Endodermal cell (in vitro differentiated cells): Measurements from ENCODE around the gene PRTG. TPM values are rescaled to one million over a fixed set of nuclear protein-coding genes. Genes with fewer than 3 reads are reported as not detected.
"Not testable (repeated sequence)": the region's sequence is repeated elsewhere in the genome, so short reads cannot be mapped to it uniquely, and the experiment has no call there.

Experiments used
- DNase-seq: peaks from one replicate; pipeline ENCODE4 v3.0.0-alpha.2; 2017
- H3K27ac ChIP-seq: 2 replicates; pipeline ENCODE4 v1.5.1; 2013; ENCODE audit warnings: mild to moderate bottlenecking, low read depth, low read length, moderate library complexity
- H3K27me3 ChIP-seq: 2 replicates; pipeline ENCODE4 v1.6.1; 2013; ENCODE audit warnings: mild to moderate bottlenecking, low read length, moderate library complexity; ENCODE audit not compliant: insufficient read depth, control insufficient read depth, poor library complexity, severe bottlenecking
- H3K36me3 ChIP-seq: 2 replicates; pipeline ENCODE4 v1.7.0; 2013; ENCODE audit warnings: mild to moderate bottlenecking, low read length, moderate library complexity; ENCODE audit not compliant: control insufficient read depth, insufficient read depth
- H3K4me1 ChIP-seq: one replicate; pipeline ENCODE4 v1.7.0; 2013; ENCODE audit warnings: low read length; ENCODE audit not compliant: control insufficient read depth, insufficient read depth
- H3K4me3 ChIP-seq: 2 replicates; pipeline ENCODE4 v1.5.1; 2013; ENCODE audit warnings: mild to moderate bottlenecking, low read length, moderate library complexity
- H3K9ac ChIP-seq: 2 replicates; pipeline ENCODE4 v1.6.1; 2013; ENCODE audit warnings: mild to moderate bottlenecking, low read length, moderate library complexity; ENCODE audit not compliant: poor library complexity, severe bottlenecking; ENCODE audit errors: extremely low read depth
- H3K9me3 ChIP-seq: 2 replicates; pipeline ENCODE4 v1.6.1; 2013; ENCODE audit warnings: mild to moderate bottlenecking, low read length, moderate library complexity; ENCODE audit not compliant: control insufficient read depth
- H3K27ac Mint-ChIP-seq: 2 replicates; pipeline ENCODE4 v1.8.0; 2020; ENCODE audit warnings: mixed read lengths
- H3K27me3 Mint-ChIP-seq: 2 replicates; pipeline ENCODE4 v1.8.0; 2021; ENCODE audit warnings: mild to moderate bottlenecking, mixed read lengths; ENCODE audit not compliant: insufficient read depth
- H3K36me3 Mint-ChIP-seq: 2 replicates; pipeline ENCODE4 v1.8.0; 2020; ENCODE audit warnings: low read depth, mixed read lengths
- H3K4me1 Mint-ChIP-seq: 2 replicates; pipeline ENCODE4 v1.8.0; 2020; ENCODE audit warnings: mixed read lengths
- H3K4me3 Mint-ChIP-seq: 2 replicates; pipeline ENCODE4 v1.8.0; 2020; ENCODE audit warnings: mild to moderate bottlenecking, moderate library complexity, mixed read lengths
- H3K9me3 Mint-ChIP-seq: 2 replicates; pipeline ENCODE4 v1.8.0; 2020; ENCODE audit warnings: mild to moderate bottlenecking, mixed read lengths
- CTCF ChIP-seq: fragments of 200-600 bp; sonication (generic); conservative IDR thresholded peaks from 2 replicates; pipeline ENCODE4 v1.5.0; 2021; ENCODE audit warnings: antibody characterized with exemption, mild to moderate bottlenecking
- WGBS, 2 experiments: methylation state at CpG; one replicate each; pipeline versions ENCODE4 v1.1.5 to v1.1.7; 2013; ENCODE audit warnings: missing lambda C conversion rate in 2 of 2, mixed read lengths in 1 of 2; ENCODE audit not compliant: insufficient coverage in 1 of 2, insufficient read length in 1 of 2; 5-methylcytosine and 5-hydroxymethylcytosine counted together
- total RNA-seq, 2 donors: library from RNA; stranded (reverse); fragmentation: NEBNext Ultra II Directional in 1 of 2; extraction: Animal tissue kit (Norgen Biotek cat#: 25700) in 1 of 2; gene quantifications; 2 replicates in 1 of 2; 3 replicates in 1 of 2; pipeline ENCODE4 v1.2.1, GENCODE V29; 2021

Gene PRTG
- total RNA-seq, 2 donors from 2014 or later = 32.6 to 51.5 TPM

GRCh38 chr15:55695432-55695831, 47.5 kb downstream of the PRTG start:
- 49 to 78% methylated on average over 5 to 8 of the region's 8 CpGs for WGBS, 2 experiments
- DNase-seq = no peak
- no peak for TF ChIP-seq CTCF
- no peaks in the 10 kb centered on the region for H3K36me3 ChIP-seq
- H3K27me3 Mint-ChIP-seq = peaks cover 70% of the 10 kb centered on the region
- no peak overlapping the region for H3K27ac Mint-ChIP-seq
- H3K36me3 Mint-ChIP-seq = no peaks in the 10 kb centered on the region
- H3K9me3 Mint-ChIP-seq = no peaks in the 10 kb centered on the region
- H3K4me3 Mint-ChIP-seq = no peak overlapping the region
- H3K9me3 ChIP-seq = no peaks in the 10 kb centered on the region
- H3K9ac ChIP-seq = no peak overlapping the region
- H3K27me3 ChIP-seq = peaks cover 67% of the 10 kb centered on the region
- no peaks in the 10 kb centered on the region for H3K4me1 ChIP-seq
- H3K4me3 ChIP-seq = no peak overlapping the region
- H3K27ac ChIP-seq = peak overlapping the region; percentile 19
- peaks cover 5% of the 10 kb centered on the region for H3K4me1 Mint-ChIP-seq

- H3K27me3 Mint-ChIP-seq = peaks cover 71% of the 10 kb centered on the region
- Histone ChIP-seq H3K27ac (no peak overlapping the region), H3K9me3 (no peaks in the 10 kb centered on the region), H3K4me3 (no peak overlapping the region), H3K36me3 (no peaks in the 10 kb centered on the region), H3K27me3 (peaks cover 67% of the 10 kb centered on the region), H3K4me1 (no peaks in the 10 kb centered on the region), H3K9ac (no peak overlapping the region)
- no peak overlapping the region for H3K27ac Mint-ChIP-seq
- H3K36me3 Mint-ChIP-seq = no peaks in the 10 kb centered on the region
- no peak for TF ChIP-seq CTCF
- 40 to 67% methylated on average over 1 to 4 of the region's 4 CpGs for WGBS, 2 experiments
- H3K9me3 Mint-ChIP-seq = no peaks in the 10 kb centered on the region
- no peak overlapping the region for H3K4me3 Mint-ChIP-seq
- peaks cover 5% of the 10 kb centered on the region for H3K4me1 Mint-ChIP-seq
- no peak for DNase-seq
Observed at GRCh38 chr15:55694652-55695150, 48.3 kb downstream of the PRTG start.

- not testable (repeated sequence) for H3K4me1 ChIP-seq, DNase-seq, H3K27ac Mint-ChIP-seq, H3K36me3 Mint-ChIP-seq, H3K9ac ChIP-seq, H3K9me3 Mint-ChIP-seq, H3K27ac ChIP-seq, H3K9me3 ChIP-seq, H3K4me3 ChIP-seq, H3K4me3 Mint-ChIP-seq, H3K36me3 ChIP-seq
- H3K27me3 ChIP-seq = peaks cover 56% of the 10 kb centered on the region
- 96 to 99% methylated on average over 8 to 14 of the region's 14 CpGs for WGBS, 2 experiments
- peaks cover 12% of the 10 kb centered on the region for H3K4me1 Mint-ChIP-seq
- peaks cover 67% of the 10 kb centered on the region for H3K27me3 Mint-ChIP-seq
Observed at GRCh38 chr15:55693116-55693515, 49.8 kb downstream of the PRTG start.

DNA sequence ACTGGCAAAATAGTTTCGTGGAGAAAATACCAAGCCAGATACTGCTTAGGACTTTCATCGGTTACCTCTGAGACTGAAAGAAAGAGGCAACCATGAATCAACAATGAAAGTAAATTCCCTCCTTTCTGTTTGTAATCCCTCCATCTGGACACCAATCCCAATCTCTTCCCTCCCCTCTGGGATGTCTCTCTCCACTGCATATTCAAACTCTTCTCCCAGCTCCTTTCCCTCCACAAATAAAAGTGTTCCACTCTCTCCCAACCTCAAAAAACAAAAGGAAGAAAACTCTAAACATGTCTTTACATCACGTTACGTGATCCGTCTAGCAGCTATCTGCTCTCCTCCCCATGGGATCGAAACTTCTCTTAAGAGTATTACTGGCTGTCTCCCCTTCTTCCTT, 55.2 kb downstream of the PRTG start:
- Histone ChIP-seq H3K36me3 (no peaks in the 10 kb centered on the region), H3K9ac (no peak overlapping the region), H3K4me3 (no peak overlapping the region), H3K4me1 (peaks cover 3% of the 10 kb centered on the region), H3K27me3 (peaks cover 81% of the 10 kb centered on the region), H3K27ac (peak overlapping the region; percentile 7), H3K9me3 (no peaks in the 10 kb centered on the region)
- no peak overlapping the region for H3K4me3 Mint-ChIP-seq
- peaks cover 17% of the 10 kb centered on the region for H3K4me1 Mint-ChIP-seq
- H3K27ac Mint-ChIP-seq = no peak overlapping the region
- 90 to 95% methylated on average over 6 of the region's 6 CpGs for WGBS, 2 experiments
- no peaks in the 10 kb centered on the region for H3K9me3 Mint-ChIP-seq
- no peak for DNase-seq
- H3K27me3 Mint-ChIP-seq = peaks cover 77% of the 10 kb centered on the region
- no peak for TF ChIP-seq CTCF
- no peaks in the 10 kb centered on the region for H3K36me3 Mint-ChIP-seq
